Panc1 (cell line): ENCODE data around the gene CENPS. TPM values are rescaled to one million over a fixed set of nuclear protein-coding genes. Genes with fewer than 3 reads are reported as not detected.

Experiments used
- ATAC-seq: fragments of 200-7000 bp; cut with Tn5 transposase; 2 replicates; pipeline ENCODE4 v1.9.1; 2020; ENCODE audit warnings: mild to moderate bottlenecking, moderate library complexity
- BruUV-seq: library from RNA; stranded (reverse); fragments of 400-500 nt; replicated peaks from 2 replicates; lab custom pipeline; 2021; lab: Mats Ljungman, UMichigan
- CTCF ChIA-PET: fragments of 300-600 bp; sonication (Branson Sonifier 250); formaldehyde crosslinking; loops from one replicate; lab custom pipeline; 2022; ENCODE audit warnings: antibody characterized with exemption; lab: Charles Lee
- POLR2A ChIA-PET: fragments of 300-600 bp; sonication (Branson Sonifier 250); formaldehyde crosslinking; loops from one replicate; lab custom pipeline; 2022; ENCODE audit warnings: antibody characterized with exemption; lab: Charles Lee
- DNase-seq: peaks from one replicate; pipeline ENCODE4 v3.0.0-alpha.2; 2010; ENCODE audit warnings: low read depth, low spot score
- H3K27ac ChIP-seq: 2 replicates; pipeline ENCODE4 v1.5.1; 2011; ENCODE audit warnings: mild to moderate bottlenecking, low read length, inconsistent platforms
- H3K27me3 ChIP-seq: fragments of 200-500 bp; sonication (Bioruptor generic); 2 replicates; pipeline ENCODE4 v1.6.0; 2014; ENCODE audit warnings: low read length, inconsistent platforms; ENCODE audit not compliant: control insufficient read depth, insufficient read depth
- H3K36me3 ChIP-seq: fragments of 200-500 bp; sonication (Bioruptor generic); 2 replicates; pipeline ENCODE4 v1.5.1; 2014; ENCODE audit warnings: inconsistent platforms, mild to moderate bottlenecking, low read length, moderate library complexity; ENCODE audit not compliant: control insufficient read depth, insufficient read depth
- H3K4me1 ChIP-seq: 2 replicates; pipeline ENCODE4 v1.5.1; 2011; ENCODE audit warnings: inconsistent platforms, mild to moderate bottlenecking, low read length, moderate library complexity; ENCODE audit not compliant: control insufficient read depth, insufficient read depth
- H3K4me3 ChIP-seq, 2 experiments: 2 replicates each; pipeline ENCODE4 v1.5.1; 2011 to 2012; ENCODE audit warnings: low read depth in 2 of 2, low read length in 2 of 2, mild to moderate bottlenecking in 2 of 2, inconsistent platforms in 1 of 2, moderate library complexity in 1 of 2
- H3K9me3 ChIP-seq: fragments of 200-500 bp; sonication (Bioruptor generic); 2 replicates; pipeline ENCODE4 v1.5.1; 2014; ENCODE audit warnings: low read depth, mild to moderate bottlenecking, inconsistent platforms, low read length, moderate library complexity; ENCODE audit not compliant: control insufficient read depth, insufficient read depth
- POLR2AphosphoS5 ChIP-seq: IDR thresholded peaks from 2 replicates; pipeline ENCODE4 v1.6.1; 2012; ENCODE audit warnings: mild to moderate bottlenecking, low read depth, low read length, moderate library complexity
- REST ChIP-seq, 2 experiments: IDR thresholded peaks; 2 replicates each; pipeline ENCODE4 v1.6.1; 2011 to 2012; ENCODE audit warnings: low read depth in 2 of 2, control low read depth in 1 of 2, low read length in 1 of 2, mild to moderate bottlenecking in 1 of 2, moderate library complexity in 1 of 2; ENCODE audit not compliant: insufficient read depth in 1 of 2
- SIN3A ChIP-seq: IDR thresholded peaks from 2 replicates; pipeline ENCODE4 v1.6.1; 2012; ENCODE audit warnings: low read depth, mild to moderate bottlenecking, low read length, moderate library complexity, borderline replicate concordance; ENCODE audit not compliant: insufficient read depth
- TCF7L2 ChIP-seq: IDR thresholded peaks from 2 replicates; pipeline ENCODE4 v1.6.1; 2011; ENCODE audit warnings: mild to moderate bottlenecking, low read depth, low read length, inconsistent platforms
- in situ Hi-C: cut with HindIII; loops from 2 replicates; pipeline ENCODE4 v1.10.0; 2016; ENCODE audit warnings: low sequenced_read_pairs, low pct_unique_long_range_greater_than_20kb
- intact Hi-C: fragments of 100-400 bp; cut with micrococcal nuclease; formaldehyde crosslinking; loops from one replicate; pipeline ENCODE4 v1.10.0; 2022; ENCODE audit not compliant: unreplicated experiment
- total RNA-seq: library from RNA; stranded (reverse); gene quantifications from one replicate; pipeline ENCODE4 v1.2.1, GENCODE V29; 2021; ENCODE audit not compliant: unreplicated experiment
- TF ChIP-seq, protein P1 (sequence below): fragments of 450-650 bp; IDR thresholded peaks from 2 replicates; pipeline ENCODE4 v1.5.1; 2017; ENCODE audit warnings: mild to moderate bottlenecking

Gene CENPS
- total RNA-seq, 1 experiment from 2014 or later, result 40.8 TPM

- CTCF ChIA-PET, result no interaction called here
- DNase-seq (no peak), ATAC-seq (no peak)
- no peak for TF ChIP-seq TCF7L2
- TF ChIP-seq, protein P1, sequence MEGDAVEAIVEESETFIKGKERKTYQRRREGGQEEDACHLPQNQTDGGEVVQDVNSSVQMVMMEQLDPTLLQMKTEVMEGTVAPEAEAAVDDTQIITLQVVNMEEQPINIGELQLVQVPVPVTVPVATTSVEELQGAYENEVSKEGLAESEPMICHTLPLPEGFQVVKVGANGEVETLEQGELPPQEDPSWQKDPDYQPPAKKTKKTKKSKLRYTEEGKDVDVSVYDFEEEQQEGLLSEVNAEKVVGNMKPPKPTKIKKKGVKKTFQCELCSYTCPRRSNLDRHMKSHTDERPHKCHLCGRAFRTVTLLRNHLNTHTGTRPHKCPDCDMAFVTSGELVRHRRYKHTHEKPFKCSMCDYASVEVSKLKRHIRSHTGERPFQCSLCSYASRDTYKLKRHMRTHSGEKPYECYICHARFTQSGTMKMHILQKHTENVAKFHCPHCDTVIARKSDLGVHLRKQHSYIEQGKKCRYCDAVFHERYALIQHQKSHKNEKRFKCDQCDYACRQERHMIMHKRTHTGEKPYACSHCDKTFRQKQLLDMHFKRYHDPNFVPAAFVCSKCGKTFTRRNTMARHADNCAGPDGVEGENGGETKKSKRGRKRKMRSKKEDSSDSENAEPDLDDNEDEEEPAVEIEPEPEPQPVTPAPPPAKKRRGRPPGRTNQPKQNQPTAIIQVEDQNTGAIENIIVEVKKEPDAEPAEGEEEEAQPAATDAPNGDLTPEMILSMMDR, result no peak
- in situ Hi-C loops (no loop called here), intact Hi-C loops (no loop called here)
- H3K4me1 ChIP-seq, result no peaks in the 10 kb centered on the region; the same call in 1 of the 2 replicates
- H3K27ac ChIP-seq, result no peak overlapping the region
- H3K36me3 ChIP-seq, result no peaks in the 10 kb centered on the region
- H3K4me3 ChIP-seq, result no peak overlapping the region
- H3K27me3 ChIP-seq, result no peaks in the 10 kb centered on the region
- no peaks in the 10 kb centered on the region for H3K9me3 ChIP-seq
- BruUV-seq, result no TSS peak
- POLR2A ChIA-PET, result no interaction called here
Observed at GRCh38 chr1:10484521-10484920, 54.3 kb downstream of the CENPS start.

DNA sequence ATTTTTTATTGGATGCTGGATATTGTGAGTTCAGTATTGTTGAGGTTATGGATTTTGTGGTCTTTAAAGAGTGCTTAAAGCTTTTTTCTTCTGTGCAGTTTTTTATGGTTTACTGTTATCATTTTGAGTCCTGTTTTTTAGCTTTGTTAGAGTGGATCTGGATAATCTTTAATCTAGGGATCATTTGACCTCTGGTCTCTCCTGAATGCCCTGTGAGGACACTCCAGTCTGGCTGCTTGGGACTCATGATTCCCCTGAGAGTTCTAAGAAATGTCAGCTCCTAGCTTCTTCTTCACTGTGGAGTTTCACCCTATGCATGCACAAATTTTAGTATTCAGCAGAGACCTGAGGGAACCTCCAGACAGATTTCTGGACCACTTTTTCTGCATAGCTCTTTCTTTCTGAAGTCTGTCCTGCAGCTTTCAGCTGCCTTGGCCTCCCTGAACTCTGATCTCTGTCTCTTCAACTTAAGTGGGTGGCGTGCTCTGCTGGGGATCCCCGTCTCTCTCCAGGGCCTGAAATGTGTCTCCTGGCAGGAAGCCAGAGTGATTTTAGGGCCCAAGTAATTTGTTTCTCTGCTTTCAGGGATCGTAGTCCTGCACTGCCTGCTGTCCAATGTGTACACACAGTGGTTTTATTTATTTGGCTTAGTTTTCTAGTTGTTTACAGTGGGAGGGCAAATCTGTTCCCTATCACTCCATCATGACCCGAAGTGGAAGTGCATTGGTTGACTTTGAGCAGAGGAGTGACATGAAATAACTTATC lies 59.2 kb downstream of the CENPS start:
- H3K4me1 ChIP-seq, result peaks cover 2% of the 10 kb centered on the region; the same call in 1 of the 2 replicates
- ChIA-PET POLR2A (no interaction called here), CTCF (no interaction called here)
- TF ChIP-seq SIN3A, result no peak
- no peak for TF ChIP-seq POLR2AphosphoS5
- TF ChIP-seq, protein P1, result no peak
- TF ChIP-seq TCF7L2, result no peak
- TF ChIP-seq REST (IDR thresholded peaks at IDR 0.05; ENCODE audit: insufficient read depth in 1 of 2, low read depth in 2 of 2, low read length in 1 of 2), result no peak
- intact Hi-C loops, result no loop called here
- no peak overlapping the region; the same call in 1 of the 2 replicates for H3K27ac ChIP-seq
- BruUV-seq, result no TSS peak
- ATAC-seq, result no peak
- DNase-seq, result no peak
- H3K9me3 ChIP-seq, result no peaks in the 10 kb centered on the region
- in situ Hi-C loops, result no loop called here
- no peak overlapping the region for H3K4me3 ChIP-seq
- no peaks in the 10 kb centered on the region for H3K36me3 ChIP-seq
- H3K27me3 ChIP-seq, result no peaks in the 10 kb centered on the region
